ENCODE measurements around the gene NDUFA3.

GRCh38 chr19:54137699-54138488 is 35.2 kb downstream of the NDUFA3 start, which contains the start of gene CNOT3:
- TF ChIP-seq POLR2A (IDR thresholded peaks at IDR 0.05) (peak; percentile 75 to 83), POLR2AphosphoS5 (IDR thresholded peaks at IDR 0.05) (peak; percentile 79 to 97 (median 94)), CTCF (IDR thresholded peaks at IDR 0.05) (no peak), EP300 (IDR thresholded peaks at IDR 0.05) (no peak)
